SU-DHL-6 (cell line): Measurements from ENCODE around the gene RB1.

Source experiments
- EZH2phosphoT487 ChIP-seq: fragments of 200-600 bp; sonication (generic), shearing (Covaris generic); conservative IDR thresholded peaks from 2 replicates; pipeline ENCODE4 v1.6.1; 2018; ENCODE audit warnings: mild to moderate bottlenecking, antibody characterized with exemption, low read length, moderate library complexity, mixed read lengths
- TF ChIP-seq, protein P1 (sequence below): fragments of 200-600 bp; sonication (generic); IDR thresholded peaks from one replicate; pipeline ENCODE4 v1.5.1; 2017; ENCODE audit warnings: antibody characterized with exemption, mild to moderate bottlenecking, low read length, moderate library complexity; ENCODE audit not compliant: insufficient read depth, poor library complexity, severe bottlenecking

DNA sequence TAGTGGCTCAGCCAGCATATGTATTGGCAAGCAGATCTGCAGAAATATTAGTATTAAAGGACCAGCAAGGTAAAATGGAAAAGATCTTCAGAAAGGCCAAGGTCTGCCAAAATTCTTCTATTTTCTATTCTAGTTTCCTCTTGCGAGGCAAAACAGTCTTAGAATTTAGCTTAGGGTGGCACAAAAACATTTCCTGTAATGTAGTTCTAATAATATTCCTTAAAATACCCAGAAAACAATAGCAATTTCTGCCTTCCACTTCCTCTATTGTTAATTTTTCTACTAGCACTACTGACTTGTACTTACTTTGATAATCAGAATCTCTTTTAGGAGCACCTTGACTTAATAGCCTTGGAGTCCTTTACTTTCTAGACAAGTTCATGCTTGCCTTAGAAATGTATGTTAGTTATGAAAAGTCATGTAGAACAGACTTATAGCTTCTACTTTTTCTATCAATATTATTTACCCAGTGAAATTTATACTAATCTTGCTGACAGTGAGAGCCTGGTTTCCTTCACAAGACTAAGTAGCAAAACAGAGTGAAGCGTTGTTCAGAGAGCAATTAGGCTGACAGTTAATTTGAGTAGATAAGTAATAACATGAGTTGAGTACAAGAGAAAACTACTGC lies 133.2 kb downstream of the RB1 start:
- TF ChIP-seq, protein P1, sequence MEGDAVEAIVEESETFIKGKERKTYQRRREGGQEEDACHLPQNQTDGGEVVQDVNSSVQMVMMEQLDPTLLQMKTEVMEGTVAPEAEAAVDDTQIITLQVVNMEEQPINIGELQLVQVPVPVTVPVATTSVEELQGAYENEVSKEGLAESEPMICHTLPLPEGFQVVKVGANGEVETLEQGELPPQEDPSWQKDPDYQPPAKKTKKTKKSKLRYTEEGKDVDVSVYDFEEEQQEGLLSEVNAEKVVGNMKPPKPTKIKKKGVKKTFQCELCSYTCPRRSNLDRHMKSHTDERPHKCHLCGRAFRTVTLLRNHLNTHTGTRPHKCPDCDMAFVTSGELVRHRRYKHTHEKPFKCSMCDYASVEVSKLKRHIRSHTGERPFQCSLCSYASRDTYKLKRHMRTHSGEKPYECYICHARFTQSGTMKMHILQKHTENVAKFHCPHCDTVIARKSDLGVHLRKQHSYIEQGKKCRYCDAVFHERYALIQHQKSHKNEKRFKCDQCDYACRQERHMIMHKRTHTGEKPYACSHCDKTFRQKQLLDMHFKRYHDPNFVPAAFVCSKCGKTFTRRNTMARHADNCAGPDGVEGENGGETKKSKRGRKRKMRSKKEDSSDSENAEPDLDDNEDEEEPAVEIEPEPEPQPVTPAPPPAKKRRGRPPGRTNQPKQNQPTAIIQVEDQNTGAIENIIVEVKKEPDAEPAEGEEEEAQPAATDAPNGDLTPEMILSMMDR, result no peak
- no peak for TF ChIP-seq EZH2phosphoT487
